ENCODE results near the gene OAF. TPM values are rescaled to one million over a fixed set of nuclear protein-coding genes. Genes with fewer than 3 reads are reported as not detected.

Gene OAF
- total and polyA plus RNA-seq, 8 donors = 21.6 to 88.3 (median 45.6) TPM

GRCh38 chr11:120259988-120260565 lies 49.2 kb downstream of the OAF start:
- no peaks in the 10 kb centered on the region for H3K9me3 ChIP-seq
- DNase-seq = no peak
- FAIRE-seq = no peak
- H3K4me3 ChIP-seq = no peak overlapping the region
- intact Hi-C loops (cut with DNase I) = no loop called here
- no peaks in the 10 kb centered on the region for H3K36me3 ChIP-seq
- no peak overlapping the region for H3K27ac ChIP-seq
- no peak for ATAC-seq
- no peak for TF ChIP-seq CTCF (IDR thresholded peaks at IDR 0.05)
- no peaks in the 10 kb centered on the region for H3K4me1 ChIP-seq
- peaks cover 0 to 3% (median 0%) of the 10 kb centered on the region in 4 donors for H3K27me3 ChIP-seq
- 79 to 84% methylated on average over 7 of the region's 7 CpGs for WGBS, 2 donors

GRCh38 chr11:120260616-120261015 lies 49.8 kb downstream of the OAF start:
- ATAC-seq (no peak), FAIRE-seq (no peak)
- TF ChIP-seq CTCF (IDR thresholded peaks at IDR 0.05) = no peak

GRCh38 chr11:120261321-120261720 lies 50.5 kb downstream of the OAF start:
- Histone ChIP-seq H3K9me3 (no peaks in the 10 kb centered on the region), H3K4me1 (no peaks in the 10 kb centered on the region), H3K27me3 (peaks cover 0 to 3% (median 0%) of the 10 kb centered on the region in 4 donors), H3K4me3 (no peak overlapping the region), H3K36me3 (no peaks in the 10 kb centered on the region), H3K27ac (no peak overlapping the region)
- TF ChIP-seq CTCF (IDR thresholded peaks at IDR 0.05) = no peak
- FAIRE-seq (no peak), DNase-seq (no peak), ATAC-seq (no peak)
- intact Hi-C loops (cut with DNase I) = no loop called here

More at GRCh38 chr11:120260616-120261015, 49.8 kb downstream of the OAF start:
- peaks cover 0 to 3% (median 0%) of the 10 kb centered on the region in 4 donors for H3K27me3 ChIP-seq
- no peak overlapping the region for H3K4me3 ChIP-seq
- H3K4me1 ChIP-seq = no peaks in the 10 kb centered on the region
- no peak overlapping the region for H3K27ac ChIP-seq
- no peaks in the 10 kb centered on the region for H3K36me3 ChIP-seq
- intact Hi-C loops (cut with DNase I) = no loop called here
- H3K9me3 ChIP-seq = no peaks in the 10 kb centered on the region
- DNase-seq = no peak
- 77 to 84% methylated on average over 7 of the region's 7 CpGs for WGBS, 2 donors

GRCh38 chr11:120261931-120262330 lies 51.1 kb downstream of the OAF start:
- H3K27ac ChIP-seq = no peak overlapping the region
- 80 to 97% methylated on average over 3 of the region's 3 CpGs for WGBS, 2 donors
- intact Hi-C loops (cut with DNase I) = no loop called here
- ATAC-seq (no peak), DNase-seq (no peak), FAIRE-seq (no peak)
- no peak overlapping the region for H3K4me3 ChIP-seq
- no peaks in the 10 kb centered on the region for H3K36me3 ChIP-seq
- no peaks in the 10 kb centered on the region for H3K27me3 ChIP-seq
- TF ChIP-seq CTCF (IDR thresholded peaks at IDR 0.05) = no peak
- no peaks in the 10 kb centered on the region for H3K4me1 ChIP-seq
- H3K9me3 ChIP-seq = no peaks in the 10 kb centered on the region

- intact Hi-C loops (cut with DNase I) = no loop called here
- FAIRE-seq = no peak
Observed at GRCh38 chr11:120267319-120267718, 56.5 kb downstream of the OAF start.

More at GRCh38 chr11:120267319-120267718, 56.5 kb downstream of the OAF start:
- Histone ChIP-seq H3K36me3 (no peaks in the 10 kb centered on the region), H3K4me1 (no peaks in the 10 kb centered on the region), H3K4me3 (no peak overlapping the region), H3K27ac (no peak overlapping the region), H3K9me3 (no peaks in the 10 kb centered on the region), H3K27me3 (no peaks in the 10 kb centered on the region)
- no peak for TF ChIP-seq CTCF (IDR thresholded peaks at IDR 0.05)
- ATAC-seq (no peak), DNase-seq (no peak)
- WGBS, 2 donors = 64 to 74% methylated on average over 2 of the region's 2 CpGs
